HFFc6 (cell line): ENCODE data around the gene TUBD1. TPM values are rescaled to one million over a fixed set of nuclear protein-coding genes. Genes with fewer than 3 reads are reported as not detected.
"Not testable (repeated sequence)": the region's sequence is repeated elsewhere in the genome, so short reads cannot be mapped to it uniquely, and the experiment has no call there.

Experiments used
- DNase-seq: peaks from one replicate; pipeline ENCODE4 v3.0.0-alpha.2; 2018
- H3K27ac Mint-ChIP-seq: 2 replicates; pipeline ENCODE4 v1.8.0; 2020; ENCODE audit warnings: mild to moderate bottlenecking, mixed read lengths
- H3K27me3 Mint-ChIP-seq: 2 replicates; pipeline ENCODE4 v1.8.0; 2021; ENCODE audit warnings: mild to moderate bottlenecking, moderate library complexity, mixed read lengths; ENCODE audit not compliant: insufficient read depth
- H3K36me3 Mint-ChIP-seq: 2 replicates; pipeline ENCODE4 v1.8.0; 2021; ENCODE audit warnings: low read depth, mixed read lengths
- H3K4me1 Mint-ChIP-seq: 2 replicates; pipeline ENCODE4 v1.8.0; 2020; ENCODE audit warnings: low read depth, mixed read lengths
- H3K4me3 Mint-ChIP-seq: 2 replicates; pipeline ENCODE4 v1.8.0; 2020; ENCODE audit warnings: mild to moderate bottlenecking, moderate library complexity, mixed read lengths
- H3K9me3 Mint-ChIP-seq: 2 replicates; pipeline ENCODE4 v1.8.0; 2020; ENCODE audit warnings: mild to moderate bottlenecking, mixed read lengths
- total RNA-seq, 6 experiments: library from RNA; stranded (reverse); fragmentation: NEBNext Ultra II Directional; extraction: Animal tissue kit (Norgen Biotek cat#: 25700); gene quantifications; 2 replicates in 1 of 6; 3 replicates in 5 of 6; pipeline ENCODE4 v1.2.3, GENCODE V29; 2021
- TF ChIP-seq, protein P1 (sequence below): fragments of 200-600 bp; sonication (generic); IDR thresholded peaks from 2 replicates; pipeline ENCODE4 v1.5.0; 2021; ENCODE audit warnings: antibody characterized with exemption, mild to moderate bottlenecking

Gene TUBD1
- total RNA-seq, 6 experiments from 2014 or later = 2.9 to 4.0 (median 3.3) TPM

- TF ChIP-seq, protein P1, sequence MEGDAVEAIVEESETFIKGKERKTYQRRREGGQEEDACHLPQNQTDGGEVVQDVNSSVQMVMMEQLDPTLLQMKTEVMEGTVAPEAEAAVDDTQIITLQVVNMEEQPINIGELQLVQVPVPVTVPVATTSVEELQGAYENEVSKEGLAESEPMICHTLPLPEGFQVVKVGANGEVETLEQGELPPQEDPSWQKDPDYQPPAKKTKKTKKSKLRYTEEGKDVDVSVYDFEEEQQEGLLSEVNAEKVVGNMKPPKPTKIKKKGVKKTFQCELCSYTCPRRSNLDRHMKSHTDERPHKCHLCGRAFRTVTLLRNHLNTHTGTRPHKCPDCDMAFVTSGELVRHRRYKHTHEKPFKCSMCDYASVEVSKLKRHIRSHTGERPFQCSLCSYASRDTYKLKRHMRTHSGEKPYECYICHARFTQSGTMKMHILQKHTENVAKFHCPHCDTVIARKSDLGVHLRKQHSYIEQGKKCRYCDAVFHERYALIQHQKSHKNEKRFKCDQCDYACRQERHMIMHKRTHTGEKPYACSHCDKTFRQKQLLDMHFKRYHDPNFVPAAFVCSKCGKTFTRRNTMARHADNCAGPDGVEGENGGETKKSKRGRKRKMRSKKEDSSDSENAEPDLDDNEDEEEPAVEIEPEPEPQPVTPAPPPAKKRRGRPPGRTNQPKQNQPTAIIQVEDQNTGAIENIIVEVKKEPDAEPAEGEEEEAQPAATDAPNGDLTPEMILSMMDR = 0 out of 2 replicates have a peak, but pooled peaks have one; percentile 7
- peaks cover 28% of the 10 kb centered on the region for H3K9me3 Mint-ChIP-seq
- peak overlapping the region; percentile 99 for H3K27ac Mint-ChIP-seq
- H3K4me3 Mint-ChIP-seq = peak overlapping the region; percentile 64
- DNase-seq = peak; percentile 65
- H3K4me1 Mint-ChIP-seq = peaks cover 65% of the 10 kb centered on the region
- H3K27me3 Mint-ChIP-seq = peaks cover 52% of the 10 kb centered on the region
- peaks cover 16% of the 10 kb centered on the region for H3K36me3 Mint-ChIP-seq
Observed at GRCh38 chr17:59845595-59846393, 46.9 kb downstream of the TUBD1 start.

- H3K4me3 Mint-ChIP-seq = peak overlapping the region; percentile 11
- TF ChIP-seq, protein P1 = no peak
- peak overlapping the region; percentile 99 for H3K27ac Mint-ChIP-seq
- DNase-seq = no peak
- peaks cover 70% of the 10 kb centered on the region for H3K4me1 Mint-ChIP-seq
- H3K27me3 Mint-ChIP-seq = peaks cover 57% of the 10 kb centered on the region
- H3K36me3 Mint-ChIP-seq = peaks cover 23% of the 10 kb centered on the region
- H3K9me3 Mint-ChIP-seq = peaks cover 36% of the 10 kb centered on the region
Observed at GRCh38 chr17:59844884-59845594, 47.7 kb downstream of the TUBD1 start.

GRCh38 chr17:59842901-59843652 is 49.7 kb downstream of the TUBD1 start:
- Mint-ChIP-seq H3K36me3 (peaks cover 43% of the 10 kb centered on the region), H3K27me3 (peaks cover 77% of the 10 kb centered on the region), H3K9me3 (peaks cover 55% of the 10 kb centered on the region), H3K27ac (peak overlapping the region; percentile 99), H3K4me3 (peak overlapping the region; percentile 98), H3K4me1 (peaks cover 70% of the 10 kb centered on the region)
- peak; percentile 97 for DNase-seq
- TF ChIP-seq, protein P1 = no peak

DNA sequence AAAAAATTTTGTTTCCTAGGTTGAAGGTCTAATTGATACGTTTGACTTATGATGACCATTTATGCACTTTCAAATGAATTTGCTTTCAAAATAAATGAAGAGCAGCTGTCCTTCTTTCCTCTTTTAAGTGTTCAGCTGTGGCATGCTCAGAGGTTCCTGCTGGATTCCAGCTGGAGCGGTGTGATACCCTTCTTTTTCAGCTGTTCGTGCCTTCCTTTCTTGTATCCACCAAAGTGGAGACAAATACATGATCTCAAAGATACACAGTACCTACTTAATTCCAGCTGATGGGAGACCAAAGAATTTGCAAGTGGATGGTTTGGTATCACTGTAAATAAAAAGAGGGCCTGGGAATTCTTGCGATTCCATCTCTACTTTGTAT is 50.9 kb downstream of the TUBD1 start:
- peaks cover 60% of the 10 kb centered on the region for H3K9me3 Mint-ChIP-seq

GRCh38 chr17:59841091-59841881 is 51.5 kb downstream of the TUBD1 start:
- Mint-ChIP-seq H3K27me3 (peaks cover 83% of the 10 kb centered on the region), H3K4me3 (peak overlapping the region; percentile 98), H3K4me1 (peaks cover 67% of the 10 kb centered on the region), H3K9me3 (peaks cover 60% of the 10 kb centered on the region), H3K36me3 (peaks cover 48% of the 10 kb centered on the region), H3K27ac (peak overlapping the region; percentile 99)
- not testable (repeated sequence) for DNase-seq

More for the DNA sequence above, 50.9 kb downstream of the TUBD1 start:
- Mint-ChIP-seq H3K27me3 (peaks cover 80% of the 10 kb centered on the region), H3K4me1 (peaks cover 67% of the 10 kb centered on the region), H3K27ac (peak overlapping the region; percentile 99), H3K4me3 (peak overlapping the region; percentile 98), H3K36me3 (peaks cover 48% of the 10 kb centered on the region)
- DNase-seq = not testable (repeated sequence)
